ENCODE data around the gene ARMC10.

The ARMC10 gene

DNA sequence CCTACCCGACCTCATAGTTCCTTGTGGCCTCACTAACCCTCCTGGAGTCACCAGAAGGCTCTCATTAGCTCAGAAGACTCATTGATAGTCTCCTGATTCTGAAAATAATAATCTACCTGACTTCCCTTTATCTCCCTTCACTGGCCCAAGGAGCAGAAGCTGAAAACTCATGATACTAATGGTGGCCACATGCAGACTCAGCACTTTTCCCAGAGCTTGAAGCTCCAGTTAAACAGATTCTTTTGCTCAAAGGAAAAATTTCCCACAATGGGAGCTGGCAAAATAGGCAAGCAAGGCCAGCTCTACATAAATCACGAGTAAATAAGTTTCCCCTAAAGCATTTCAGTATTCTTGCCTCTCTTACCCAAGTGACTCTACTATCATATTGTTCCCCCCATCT is 65.7 kb downstream of the ARMC10 start:
- Histone ChIP-seq H3K9ac (ENCODE audit: low read length) (no peak overlapping the region), H3K36me3 (ENCODE audit: control insufficient read depth in 1 of 2, insufficient read depth in 2 of 2, low read length in 2 of 2) (no peaks in the 10 kb centered on the region), H3K79me1 (ENCODE audit: low read length) (no peaks in the 10 kb centered on the region)

DNA sequence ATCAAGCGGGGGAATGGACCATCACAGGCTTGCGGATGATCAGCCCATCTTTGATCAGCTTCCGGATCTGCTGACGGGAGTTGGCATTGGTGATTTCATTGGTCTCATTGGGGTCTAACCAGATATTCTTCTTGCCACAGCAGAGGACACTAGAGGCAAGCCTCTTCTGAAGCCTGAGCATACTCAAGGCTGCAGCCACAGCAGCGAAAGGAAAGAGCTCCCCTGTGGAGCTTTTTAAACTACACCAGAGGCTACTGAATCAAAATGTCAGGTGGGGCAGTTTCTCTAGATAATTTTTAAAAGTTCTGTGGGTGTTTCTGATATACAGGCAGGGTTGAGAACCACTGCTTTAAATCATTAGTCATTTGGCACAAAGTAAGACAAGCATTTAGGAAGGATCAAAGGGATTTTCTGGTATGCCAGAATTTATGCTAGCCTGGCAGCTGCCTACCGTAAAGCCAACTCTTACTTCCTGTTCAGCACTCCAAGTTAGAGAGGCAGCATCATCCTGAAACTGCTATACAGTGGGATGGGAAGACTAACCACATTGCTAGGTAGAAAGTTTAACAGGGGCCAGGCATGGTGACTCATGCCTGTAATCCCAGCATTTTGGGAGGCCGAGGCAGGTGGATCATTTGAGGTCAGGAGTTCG is 66.9 kb downstream of the ARMC10 start:
- H3K4me3 ChIP-seq (ENCODE audit: low read depth, low read length) = no peak overlapping the region
- H3K4me2 ChIP-seq (ENCODE audit: low read length) = no peak overlapping the region
- no peak overlapping the region for H4K8ac ChIP-seq (ENCODE audit: low read depth, low read length)
- H4K12ac ChIP-seq (ENCODE audit: low read depth, low read length) = no peak overlapping the region
- H3K4ac ChIP-seq (ENCODE audit: low read depth, low read length) = no peak overlapping the region
- H3K27ac ChIP-seq (ENCODE audit: low read depth, low read length) = no peak overlapping the region
- H3K14ac ChIP-seq (ENCODE audit: low read length) = no peak overlapping the region
- H3K36me3 ChIP-seq (ENCODE audit: control insufficient read depth in 1 of 2, insufficient read depth in 2 of 2, low read length in 2 of 2) = no peaks in the 10 kb centered on the region
- H4K91ac ChIP-seq (ENCODE audit: low read depth, low read length) = no peak overlapping the region
- H3K23ac ChIP-seq (ENCODE audit: low read length) = no peak overlapping the region
- no peak overlapping the region for H2BK12ac ChIP-seq (ENCODE audit: low read length)
- no peak overlapping the region for H3K9ac ChIP-seq (ENCODE audit: low read length)
- no peak overlapping the region for H3K18ac ChIP-seq (ENCODE audit: low read length)
- DNase-seq = no peak
- H2AK5ac ChIP-seq (ENCODE audit: low read length) = no peak overlapping the region
- no peak overlapping the region for H2BK5ac ChIP-seq (ENCODE audit: low read depth, low read length, poor library complexity)
- no CpG with 5 or more reads among the region's 8 CpGs for WGBS (ENCODE audit: extremely low coverage, insufficient coverage, insufficient read length)
- no peak overlapping the region for H2BK120ac ChIP-seq (ENCODE audit: insufficient read depth, low read length, poor library complexity)
- no peaks in the 10 kb centered on the region for H3K79me1 ChIP-seq (ENCODE audit: low read length)
- H3K27me3 ChIP-seq (ENCODE audit: insufficient read depth, low read length) = no peaks in the 10 kb centered on the region
- H3K4me1 ChIP-seq (ENCODE audit: control insufficient read depth in 1 of 2, insufficient read depth in 2 of 2, low read length in 2 of 2) = peaks cover 0 to 2% of the 10 kb centered on the region in 2 experiments
- H2AFZ ChIP-seq (ENCODE audit: insufficient read depth, low read length, poor library complexity) = no peak overlapping the region
- H3K79me2 ChIP-seq (ENCODE audit: control insufficient read depth, insufficient read depth, low read length, poor library complexity) = no peaks in the 10 kb centered on the region
- no peaks in the 10 kb centered on the region for H3K9me3 ChIP-seq (ENCODE audit: insufficient read depth, low read depth, low read length)

More for the DNA sequence above, 65.7 kb downstream of the ARMC10 start:
- no peak overlapping the region for H3K4me3 ChIP-seq (ENCODE audit: low read depth, low read length)
- H3K4ac ChIP-seq (ENCODE audit: low read depth, low read length) = no peak overlapping the region
- H2BK5ac ChIP-seq (ENCODE audit: low read depth, low read length, poor library complexity) = no peak overlapping the region
- WGBS (ENCODE audit: extremely low coverage, insufficient coverage, insufficient read length) = no CpG with 5 or more reads among the region's 2 CpGs
- no peak overlapping the region for H3K27ac ChIP-seq (ENCODE audit: low read depth, low read length)
- H4K12ac ChIP-seq (ENCODE audit: low read depth, low read length) = no peak overlapping the region
- H3K23ac ChIP-seq (ENCODE audit: low read length) = no peak overlapping the region
- H2BK120ac ChIP-seq (ENCODE audit: insufficient read depth, low read length, poor library complexity) = no peak overlapping the region
- no peaks in the 10 kb centered on the region for H3K27me3 ChIP-seq (ENCODE audit: insufficient read depth, low read length)
- no peaks in the 10 kb centered on the region for H3K9me3 ChIP-seq (ENCODE audit: insufficient read depth, low read depth, low read length)
- H3K79me2 ChIP-seq (ENCODE audit: control insufficient read depth, insufficient read depth, low read length, poor library complexity) = no peaks in the 10 kb centered on the region
- H2AK5ac ChIP-seq (ENCODE audit: low read length) = no peak overlapping the region
- H3K4me1 ChIP-seq (ENCODE audit: control insufficient read depth in 1 of 2, insufficient read depth in 2 of 2, low read length in 2 of 2) = peaks cover 0 to 2% of the 10 kb centered on the region in 2 experiments
- H4K91ac ChIP-seq (ENCODE audit: low read depth, low read length) = no peak overlapping the region
- no peak for DNase-seq
- no peak overlapping the region for H3K18ac ChIP-seq (ENCODE audit: low read length)
- H3K14ac ChIP-seq (ENCODE audit: low read length) = no peak overlapping the region
- no peak overlapping the region for H3K4me2 ChIP-seq (ENCODE audit: low read length)
- no peak overlapping the region for H2BK12ac ChIP-seq (ENCODE audit: low read length)
- H2AFZ ChIP-seq (ENCODE audit: insufficient read depth, low read length, poor library complexity) = no peak overlapping the region
- no peak overlapping the region for H4K8ac ChIP-seq (ENCODE audit: low read depth, low read length)

- Histone ChIP-seq H3K36me3 (ENCODE audit: control insufficient read depth in 1 of 2, insufficient read depth in 2 of 2, low read length in 2 of 2) (no peaks in the 10 kb centered on the region), H3K18ac (ENCODE audit: low read length) (no peak overlapping the region), H3K79me2 (ENCODE audit: control insufficient read depth, insufficient read depth, low read length, poor library complexity) (no peaks in the 10 kb centered on the region), H3K27me3 (ENCODE audit: insufficient read depth, low read length) (no peaks in the 10 kb centered on the region), H3K4ac (ENCODE audit: low read depth, low read length) (no peak overlapping the region), H2AK5ac (ENCODE audit: low read length) (no peak overlapping the region), H3K27ac (ENCODE audit: low read depth, low read length) (no peak overlapping the region), H3K4me1 (ENCODE audit: control insufficient read depth in 1 of 2, insufficient read depth in 2 of 2, low read length in 2 of 2) (peaks cover 0 to 2% of the 10 kb centered on the region in 2 experiments), H2BK5ac (ENCODE audit: low read depth, low read length, poor library complexity) (no peak overlapping the region), H2BK12ac (ENCODE audit: low read length) (no peak overlapping the region), H3K4me2 (ENCODE audit: low read length) (no peak overlapping the region), H4K8ac (ENCODE audit: low read depth, low read length) (no peak overlapping the region), H2AFZ (ENCODE audit: insufficient read depth, low read length, poor library complexity) (no peak overlapping the region), H3K4me3 (ENCODE audit: low read depth, low read length) (no peak overlapping the region), H3K23ac (ENCODE audit: low read length) (no peak overlapping the region), H3K9ac (ENCODE audit: low read length) (no peak overlapping the region), H2BK120ac (ENCODE audit: insufficient read depth, low read length, poor library complexity) (no peak overlapping the region), H4K12ac (ENCODE audit: low read depth, low read length) (no peak overlapping the region), H3K79me1 (ENCODE audit: low read length) (no peaks in the 10 kb centered on the region), H3K9me3 (ENCODE audit: insufficient read depth, low read depth, low read length) (no peaks in the 10 kb centered on the region), H4K91ac (ENCODE audit: low read depth, low read length) (no peak overlapping the region), H3K14ac (ENCODE audit: low read length) (no peak overlapping the region)
- no CpG with 5 or more reads among the region's 1 CpG for WGBS (ENCODE audit: extremely low coverage, insufficient coverage, insufficient read length)
- no peak for DNase-seq
These were observed 67.6 kb downstream of the ARMC10 start for GRCh38 chr7:103142494-103142893.

GRCh38 chr7:103143868-103144267 is 68.9 kb downstream of the ARMC10 start:
- H2BK5ac ChIP-seq (ENCODE audit: low read depth, low read length, poor library complexity) = no peak overlapping the region
- no peak overlapping the region for H4K91ac ChIP-seq (ENCODE audit: low read depth, low read length)
- H3K4ac ChIP-seq (ENCODE audit: low read depth, low read length) = no peak overlapping the region
- no peak overlapping the region for H3K18ac ChIP-seq (ENCODE audit: low read length)
- no peak overlapping the region for H2BK120ac ChIP-seq (ENCODE audit: insufficient read depth, low read length, poor library complexity)
- H3K27ac ChIP-seq (ENCODE audit: low read depth, low read length) = no peak overlapping the region
- no peak overlapping the region for H3K9ac ChIP-seq (ENCODE audit: low read length)
- H3K79me1 ChIP-seq (ENCODE audit: low read length) = peaks cover 2% of the 10 kb centered on the region
- DNase-seq = no peak
- WGBS (ENCODE audit: extremely low coverage, insufficient coverage, insufficient read length) = no CpG with 5 or more reads among the region's 1 CpG
- H3K36me3 ChIP-seq (ENCODE audit: control insufficient read depth in 1 of 2, insufficient read depth in 2 of 2, low read length in 2 of 2) = no peaks in the 10 kb centered on the region
- no peak overlapping the region for H4K8ac ChIP-seq (ENCODE audit: low read depth, low read length)
- H3K27me3 ChIP-seq (ENCODE audit: insufficient read depth, low read length) = no peaks in the 10 kb centered on the region
- H4K12ac ChIP-seq (ENCODE audit: low read depth, low read length) = no peak overlapping the region
- peaks cover 0 to 2% of the 10 kb centered on the region in 2 experiments for H3K4me1 ChIP-seq (ENCODE audit: control insufficient read depth in 1 of 2, insufficient read depth in 2 of 2, low read length in 2 of 2)
- H3K79me2 ChIP-seq (ENCODE audit: control insufficient read depth, insufficient read depth, low read length, poor library complexity) = peaks cover under 1% of the 10 kb centered on the region
- H2AFZ ChIP-seq (ENCODE audit: insufficient read depth, low read length, poor library complexity) = no peak overlapping the region
- H3K23ac ChIP-seq (ENCODE audit: low read length) = no peak overlapping the region
- no peak overlapping the region for H3K14ac ChIP-seq (ENCODE audit: low read length)
- H3K9me3 ChIP-seq (ENCODE audit: insufficient read depth, low read depth, low read length) = no peaks in the 10 kb centered on the region
- H3K4me2 ChIP-seq (ENCODE audit: low read length) = no peak overlapping the region
- H3K4me3 ChIP-seq (ENCODE audit: low read depth, low read length) = no peak overlapping the region
- H2BK12ac ChIP-seq (ENCODE audit: low read length) = no peak overlapping the region
- H2AK5ac ChIP-seq (ENCODE audit: low read length) = no peak overlapping the region
